Ascending aorta (tissue), 2 donors: ENCODE measurements around the gene ADIPOR2. TPM values are rescaled to one million over a fixed set of nuclear protein-coding genes. Genes with fewer than 3 reads are reported as not detected.

Experiments used
- DNase-seq, 2 donors: peaks; one replicate each; pipeline ENCODE4 v3.0.0-alpha.2; 2019; ENCODE audit warnings: low spot score in 2 of 2
- H3K27ac ChIP-seq, 2 donors: fragments of 200-600 bp; sonication (generic); one replicate each; pipeline ENCODE4 v1.5.1; 2016 to 2017; ENCODE audit warnings: mild to moderate bottlenecking in 1 of 2
- H3K27me3 ChIP-seq: fragments of 200-600 bp; sonication (generic); one replicate; pipeline ENCODE4 v1.5.1; 2017
- H3K36me3 ChIP-seq, 2 donors: fragments of 200-600 bp; sonication (generic); one replicate each; pipeline ENCODE4 v1.5.1; 2016
- H3K4me1 ChIP-seq, 2 donors: fragments of 200-600 bp; sonication (generic); one replicate each; pipeline ENCODE4 v1.5.1; 2016 to 2017; ENCODE audit warnings: mild to moderate bottlenecking in 1 of 2
- H3K4me3 ChIP-seq, 2 donors: fragments of 200-600 bp; sonication (generic); one replicate each; pipeline ENCODE4 v1.5.1; 2016 to 2017; ENCODE audit warnings: mild to moderate bottlenecking in 1 of 2
- H3K9me3 ChIP-seq, 2 donors: fragments of 200-600 bp; sonication (generic); one replicate each; pipeline ENCODE4 v1.5.1; 2016
- CTCF ChIP-seq, 3 experiments: fragments of 200-600 bp in 2 of 3; fragments of 450-650 bp in 1 of 3; sonication (generic) in 2 of 3; IDR thresholded peaks; one replicate each; pipeline ENCODE4 v1.5.1; 2016 to 2019; ENCODE audit warnings: antibody characterized with exemption in 3 of 3, mild to moderate bottlenecking in 1 of 3, moderate library complexity in 1 of 3
- intact Hi-C: fragments of 100-400 bp; cut with DNase I; formaldehyde crosslinking; loops from one replicate; pipeline ENCODE4 v1.15.1; 2023
- total RNA-seq: library from RNA; depleted of rRNA; stranded (reverse); fragments of >200 nt; gene quantifications from one replicate; pipeline ENCODE4 v1.1.0, GENCODE V29; 2016

The ADIPOR2 gene
- total RNA-seq, 1 donor from 2014 or later, result 25.7 TPM

GRCh38 chr12:1741154-1741949, 50.5 kb downstream of the ADIPOR2 start:
- Histone ChIP-seq H3K9me3 (no peaks in the 10 kb centered on the region), H3K27ac (no peak overlapping the region), H3K4me1 (peaks cover 0 to 6% of the 10 kb centered on the region in 2 donors), H3K4me3 (no peak overlapping the region), H3K36me3 (no peaks in the 10 kb centered on the region), H3K27me3 (no peaks in the 10 kb centered on the region)
- intact Hi-C loops, result no loop called here
- no peak for DNase-seq
- TF ChIP-seq CTCF (IDR thresholded peaks at IDR 0.05), result no peak

GRCh38 chr12:1744932-1745331, 54.1 kb downstream of the ADIPOR2 start:
- DNase-seq, result no peak
- intact Hi-C loops, result no loop called here
- no peak overlapping the region for H3K27ac ChIP-seq

GRCh38 chr12:1747609-1748008, 56.7 kb downstream of the ADIPOR2 start:
- Histone ChIP-seq H3K9me3 (peaks cover 0 to 13% of the 10 kb centered on the region in 2 donors), H3K27ac (no peak overlapping the region), H3K27me3 (no peaks in the 10 kb centered on the region), H3K36me3 (no peaks in the 10 kb centered on the region), H3K4me3 (no peak overlapping the region), H3K4me1 (no peaks in the 10 kb centered on the region)
- intact Hi-C loops, result no loop called here
- TF ChIP-seq CTCF (IDR thresholded peaks at IDR 0.05), result no peak
- DNase-seq, result no peak

More at GRCh38 chr12:1744932-1745331, 54.1 kb downstream of the ADIPOR2 start:
- H3K4me3 ChIP-seq, result no peak overlapping the region
- peaks cover 0 to 13% of the 10 kb centered on the region in 2 donors for H3K9me3 ChIP-seq
- TF ChIP-seq CTCF (IDR thresholded peaks at IDR 0.05), result no peak
- H3K27me3 ChIP-seq, result no peaks in the 10 kb centered on the region
- no peaks in the 10 kb centered on the region for H3K4me1 ChIP-seq
- no peaks in the 10 kb centered on the region for H3K36me3 ChIP-seq

GRCh38 chr12:1749019-1749418, 58.1 kb downstream of the ADIPOR2 start:
- DNase-seq, result no peak
- no peak overlapping the region for H3K4me3 ChIP-seq
- no peaks in the 10 kb centered on the region for H3K27me3 ChIP-seq
- no peaks in the 10 kb centered on the region for H3K4me1 ChIP-seq
- intact Hi-C loops, result no loop called here
- TF ChIP-seq CTCF (IDR thresholded peaks at IDR 0.05), result no peak
- H3K27ac ChIP-seq, result no peak overlapping the region
- H3K36me3 ChIP-seq, result peaks cover 0 to under 1% of the 10 kb centered on the region in 2 donors
- peaks cover 0 to 13% of the 10 kb centered on the region in 2 donors for H3K9me3 ChIP-seq

- H3K4me3 ChIP-seq, result no peak overlapping the region
- peaks cover 3 to 13% of the 10 kb centered on the region in 2 donors for H3K36me3 ChIP-seq
- peaks cover 0 to 13% of the 10 kb centered on the region in 2 donors for H3K9me3 ChIP-seq
- intact Hi-C loops, result no loop called here
- no peaks in the 10 kb centered on the region for H3K27me3 ChIP-seq
- H3K4me1 ChIP-seq, result no peaks in the 10 kb centered on the region
- no peak overlapping the region for H3K27ac ChIP-seq
- TF ChIP-seq CTCF (IDR thresholded peaks at IDR 0.05), result no peak
- no peak for DNase-seq
Measured at GRCh38 chr12:1750300-1750699, 59.4 kb downstream of the ADIPOR2 start.
